ENCODE data around the gene ANKRD18A.
"Not testable (repeated sequence)": the region's sequence is repeated elsewhere in the genome, so short reads cannot be mapped to it uniquely, and the experiment has no call there.

Gene ANKRD18A

GRCh38 chr9:38591346-38592063, 28.9 kb downstream of the ANKRD18A start:
- not testable (repeated sequence) for H3K9me3 ChIP-seq (ENCODE audit: control insufficient read depth, insufficient read depth, low read length); H3K4me1 ChIP-seq (ENCODE audit: insufficient read depth, low read length); H3K9ac ChIP-seq (ENCODE audit: low read depth, low read length); H3K36me3 ChIP-seq (ENCODE audit: insufficient read depth, low read length)

GRCh38 chr9:38583765-38584164, 36.6 kb downstream of the ANKRD18A start:
- H3K36me3 ChIP-seq (ENCODE audit: insufficient read depth, low read length); H3K9me3 ChIP-seq (ENCODE audit: control insufficient read depth, insufficient read depth, low read length); H3K9ac ChIP-seq (ENCODE audit: low read depth, low read length); H3K4me1 ChIP-seq (ENCODE audit: insufficient read depth, low read length): not testable (repeated sequence)

GRCh38 chr9:38580112-38580511, 40.3 kb downstream of the ANKRD18A start:
- H3K36me3 ChIP-seq (ENCODE audit: insufficient read depth, low read length); H3K4me1 ChIP-seq (ENCODE audit: insufficient read depth, low read length); H3K9ac ChIP-seq (ENCODE audit: low read depth, low read length); H3K9me3 ChIP-seq (ENCODE audit: control insufficient read depth, insufficient read depth, low read length): not testable (repeated sequence)

- not testable (repeated sequence) for H3K9me3 ChIP-seq (ENCODE audit: control insufficient read depth, insufficient read depth, low read length); H3K36me3 ChIP-seq (ENCODE audit: insufficient read depth, low read length); H3K9ac ChIP-seq (ENCODE audit: low read depth, low read length); H3K4me1 ChIP-seq (ENCODE audit: insufficient read depth, low read length)
Observed at GRCh38 chr9:38576181-38576580, 44.2 kb downstream of the ANKRD18A start.

GRCh38 chr9:38566048-38566447, 54.3 kb downstream of the ANKRD18A start:
- H3K36me3 ChIP-seq (ENCODE audit: insufficient read depth, low read length); H3K9ac ChIP-seq (ENCODE audit: low read depth, low read length); H3K4me1 ChIP-seq (ENCODE audit: insufficient read depth, low read length); H3K9me3 ChIP-seq (ENCODE audit: control insufficient read depth, insufficient read depth, low read length): not testable (repeated sequence)

- not testable (repeated sequence) for H3K4me1 ChIP-seq (ENCODE audit: insufficient read depth, low read length); H3K9me3 ChIP-seq (ENCODE audit: control insufficient read depth, insufficient read depth, low read length); H3K9ac ChIP-seq (ENCODE audit: low read depth, low read length); H3K36me3 ChIP-seq (ENCODE audit: insufficient read depth, low read length)
Observed at GRCh38 chr9:38565178-38565577, 55.2 kb downstream of the ANKRD18A start.

GRCh38 chr9:38563911-38564310, 56.5 kb downstream of the ANKRD18A start:
- H3K4me1 ChIP-seq (ENCODE audit: insufficient read depth, low read length); H3K9me3 ChIP-seq (ENCODE audit: control insufficient read depth, insufficient read depth, low read length); H3K36me3 ChIP-seq (ENCODE audit: insufficient read depth, low read length); H3K9ac ChIP-seq (ENCODE audit: low read depth, low read length): not testable (repeated sequence)

- H3K9me3 ChIP-seq (ENCODE audit: control insufficient read depth, insufficient read depth, low read length); H3K36me3 ChIP-seq (ENCODE audit: insufficient read depth, low read length); H3K9ac ChIP-seq (ENCODE audit: low read depth, low read length); H3K4me1 ChIP-seq (ENCODE audit: insufficient read depth, low read length): not testable (repeated sequence)
Observed at GRCh38 chr9:38561134-38561533, 59.3 kb downstream of the ANKRD18A start.

GRCh38 chr9:38559172-38559571, 61.2 kb downstream of the ANKRD18A start:
- not testable (repeated sequence) for H3K9ac ChIP-seq (ENCODE audit: low read depth, low read length); H3K9me3 ChIP-seq (ENCODE audit: control insufficient read depth, insufficient read depth, low read length); H3K36me3 ChIP-seq (ENCODE audit: insufficient read depth, low read length); H3K4me1 ChIP-seq (ENCODE audit: insufficient read depth, low read length)

GRCh38 chr9:38557746-38558145, 62.6 kb downstream of the ANKRD18A start:
- not testable (repeated sequence) for H3K36me3 ChIP-seq (ENCODE audit: insufficient read depth, low read length); H3K9ac ChIP-seq (ENCODE audit: low read depth, low read length); H3K9me3 ChIP-seq (ENCODE audit: control insufficient read depth, insufficient read depth, low read length); H3K4me1 ChIP-seq (ENCODE audit: insufficient read depth, low read length)

- H3K9me3 ChIP-seq (ENCODE audit: control insufficient read depth, insufficient read depth, low read length); H3K9ac ChIP-seq (ENCODE audit: low read depth, low read length); H3K36me3 ChIP-seq (ENCODE audit: insufficient read depth, low read length); H3K4me1 ChIP-seq (ENCODE audit: insufficient read depth, low read length): not testable (repeated sequence)
Observed at GRCh38 chr9:38554966-38555365, 65.4 kb downstream of the ANKRD18A start.

GRCh38 chr9:38553019-38553418, 67.4 kb downstream of the ANKRD18A start:
- H3K36me3 ChIP-seq (ENCODE audit: insufficient read depth, low read length); H3K4me1 ChIP-seq (ENCODE audit: insufficient read depth, low read length); H3K9me3 ChIP-seq (ENCODE audit: control insufficient read depth, insufficient read depth, low read length); H3K9ac ChIP-seq (ENCODE audit: low read depth, low read length): not testable (repeated sequence)

- H3K36me3 ChIP-seq (ENCODE audit: insufficient read depth, low read length); H3K4me1 ChIP-seq (ENCODE audit: insufficient read depth, low read length); H3K9me3 ChIP-seq (ENCODE audit: control insufficient read depth, insufficient read depth, low read length); H3K9ac ChIP-seq (ENCODE audit: low read depth, low read length): not testable (repeated sequence)
Observed at GRCh38 chr9:38546497-38547163, 73.8 kb downstream of the ANKRD18A start.

GRCh38 chr9:38540535-38540934, 79.9 kb downstream of the ANKRD18A start:
- H3K9me3 ChIP-seq (ENCODE audit: control insufficient read depth, insufficient read depth, low read length); H3K9ac ChIP-seq (ENCODE audit: low read depth, low read length); H3K36me3 ChIP-seq (ENCODE audit: insufficient read depth, low read length); H3K4me1 ChIP-seq (ENCODE audit: insufficient read depth, low read length): not testable (repeated sequence)

- Histone ChIP-seq H3K9ac (ENCODE audit: low read depth, low read length) (no peak overlapping the region), H3K36me3 (ENCODE audit: insufficient read depth, low read length) (no peaks in the 10 kb centered on the region)
Observed at GRCh38 chr9:38529317-38529716, 91.1 kb downstream of the ANKRD18A start.

More at GRCh38 chr9:38529317-38529716, 91.1 kb downstream of the ANKRD18A start:
- H3K4me1 ChIP-seq (ENCODE audit: insufficient read depth, low read length): no peaks in the 10 kb centered on the region
- no peaks in the 10 kb centered on the region for H3K9me3 ChIP-seq (ENCODE audit: control insufficient read depth, insufficient read depth, low read length)

Measured in ES-I3 (cell line).